ENCODE measurements around the gene HIC2.
"Not testable (repeated sequence)": the region's sequence is repeated elsewhere in the genome, so short reads cannot be mapped to it uniquely, and the experiment has no call there.

The HIC2 gene

GRCh38 chr22:21498489-21498888 lies 81.3 kb downstream of the HIC2 start:
- DNase-seq: not testable (repeated sequence)

- DNase-seq: not testable (repeated sequence)
These were observed 82.7 kb downstream of the HIC2 start for GRCh38 chr22:21499623-21500506.
